Measurements from ENCODE around the gene MAIP1. TPM values are rescaled to one million over a fixed set of nuclear protein-coding genes. Genes with fewer than 3 reads are reported as not detected.

MAIP1 gene
- total and polyA plus RNA-seq, 2 donors (not counting 1 experiment from before 2014, with no cell fraction given) = 14.5 to 24.8 TPM

DNA sequence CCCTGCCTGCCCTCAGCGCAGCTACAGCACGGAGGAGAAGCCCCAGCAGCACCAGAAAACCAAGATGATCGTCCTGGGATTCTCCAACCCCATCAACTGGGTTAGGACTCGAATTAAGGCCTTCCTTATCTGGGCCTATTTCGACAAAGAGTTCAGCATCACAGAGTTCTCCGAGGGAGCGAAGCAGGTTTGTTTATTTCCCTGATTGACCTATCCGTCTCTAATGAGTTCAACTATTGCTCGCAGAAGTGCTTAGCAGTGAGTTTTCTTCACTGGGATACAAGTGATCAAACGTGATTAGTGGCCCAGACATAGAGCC lies 639 bp downstream of the MAIP1 start:
- Histone ChIP-seq H3K4me2 (ENCODE audit: extremely low read depth, insufficient read depth, low read length) (peak overlapping the region; percentile 98), H2AFZ (ENCODE audit: low read length) (peak overlapping the region; percentile 84), H3K27ac (ENCODE audit: insufficient read depth, low read length) (peak overlapping the region; percentile 75), H4K20me1 (ENCODE audit: control insufficient read depth, extremely low read depth, insufficient read depth, low read length) (no peaks in the 10 kb centered on the region), H3K27me3 (ENCODE audit: control insufficient read depth, insufficient read depth, low read length) (no peaks in the 10 kb centered on the region), H3K9me3 (ENCODE audit: control insufficient read depth, insufficient read depth, low read depth, low read length) (no peaks in the 10 kb centered on the region), H3K79me2 (ENCODE audit: control insufficient read depth, insufficient read depth, low read length) (peaks cover 57% of the 10 kb centered on the region), H3K9ac (ENCODE audit: insufficient read depth, low read length) (peak overlapping the region; percentile 87), H3K4me1 (ENCODE audit: control insufficient read depth, extremely low read depth, insufficient read depth, low read length) (peaks cover 7% of the 10 kb centered on the region), H3K36me3 (ENCODE audit: control insufficient read depth, insufficient read depth, low read length) (peaks cover 2% of the 10 kb centered on the region), H3K4me3 (replicated peaks in 1 of 4; ENCODE audit: control extremely low read depth in 1 of 4, insufficient read depth in 1 of 4, low read depth in 3 of 4, low read length in 4 of 4) (peak overlapping the region; percentile 71 to 95 (median 80))
- TF ChIP-seq EZH2 (IDR thresholded peaks at IDR 0.05; ENCODE audit: low read length, missing control alignments) = no peak
- TF ChIP-seq, protein P1, sequence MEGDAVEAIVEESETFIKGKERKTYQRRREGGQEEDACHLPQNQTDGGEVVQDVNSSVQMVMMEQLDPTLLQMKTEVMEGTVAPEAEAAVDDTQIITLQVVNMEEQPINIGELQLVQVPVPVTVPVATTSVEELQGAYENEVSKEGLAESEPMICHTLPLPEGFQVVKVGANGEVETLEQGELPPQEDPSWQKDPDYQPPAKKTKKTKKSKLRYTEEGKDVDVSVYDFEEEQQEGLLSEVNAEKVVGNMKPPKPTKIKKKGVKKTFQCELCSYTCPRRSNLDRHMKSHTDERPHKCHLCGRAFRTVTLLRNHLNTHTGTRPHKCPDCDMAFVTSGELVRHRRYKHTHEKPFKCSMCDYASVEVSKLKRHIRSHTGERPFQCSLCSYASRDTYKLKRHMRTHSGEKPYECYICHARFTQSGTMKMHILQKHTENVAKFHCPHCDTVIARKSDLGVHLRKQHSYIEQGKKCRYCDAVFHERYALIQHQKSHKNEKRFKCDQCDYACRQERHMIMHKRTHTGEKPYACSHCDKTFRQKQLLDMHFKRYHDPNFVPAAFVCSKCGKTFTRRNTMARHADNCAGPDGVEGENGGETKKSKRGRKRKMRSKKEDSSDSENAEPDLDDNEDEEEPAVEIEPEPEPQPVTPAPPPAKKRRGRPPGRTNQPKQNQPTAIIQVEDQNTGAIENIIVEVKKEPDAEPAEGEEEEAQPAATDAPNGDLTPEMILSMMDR (conservative IDR thresholded peaks at IDR 0.05 in 1 of 2, IDR thresholded peaks at IDR 0.05 in 1 of 2; ENCODE audit: low read depth in 1 of 2, low read length in 2 of 2) = no peak
- no peak for DNase-seq (ENCODE audit: low read depth in 2 of 2)

DNA sequence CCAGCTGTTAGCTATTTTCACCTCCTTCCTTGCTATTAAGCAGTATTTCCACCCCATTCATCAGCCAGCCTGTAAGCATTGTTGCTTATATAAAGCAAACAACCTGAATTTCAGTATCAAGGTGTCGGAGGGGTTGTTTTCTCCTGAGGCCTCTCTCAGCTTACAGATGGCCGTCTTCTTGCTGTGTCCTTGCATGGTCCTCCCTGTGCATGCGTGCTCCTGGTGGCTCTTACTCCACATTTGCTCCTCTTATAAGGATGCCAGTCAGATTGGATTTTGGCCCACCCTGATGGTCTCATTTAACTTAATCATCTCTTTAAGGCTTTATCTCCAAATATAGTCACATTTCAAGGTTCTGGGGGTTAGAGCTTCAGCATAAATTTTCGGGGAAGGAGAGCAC lies 2.6 kb downstream of the MAIP1 start:
- Histone ChIP-seq H3K36me3 (ENCODE audit: control insufficient read depth, insufficient read depth, low read length) (peaks cover 2% of the 10 kb centered on the region), H3K9ac (ENCODE audit: insufficient read depth, low read length) (no peak overlapping the region), H3K27ac (ENCODE audit: insufficient read depth, low read length) (no peak overlapping the region), H2AFZ (ENCODE audit: low read length) (no peak overlapping the region), H3K4me3 (replicated peaks in 1 of 4; ENCODE audit: control extremely low read depth in 1 of 4, insufficient read depth in 1 of 4, low read depth in 3 of 4, low read length in 4 of 4) (no peak overlapping the region), H3K9me3 (ENCODE audit: control insufficient read depth, insufficient read depth, low read depth, low read length) (no peaks in the 10 kb centered on the region), H4K20me1 (ENCODE audit: control insufficient read depth, extremely low read depth, insufficient read depth, low read length) (no peaks in the 10 kb centered on the region), H3K79me2 (ENCODE audit: control insufficient read depth, insufficient read depth, low read length) (peaks cover 46% of the 10 kb centered on the region), H3K4me1 (ENCODE audit: control insufficient read depth, extremely low read depth, insufficient read depth, low read length) (peaks cover 7% of the 10 kb centered on the region), H3K27me3 (ENCODE audit: control insufficient read depth, insufficient read depth, low read length) (no peaks in the 10 kb centered on the region), H3K4me2 (ENCODE audit: extremely low read depth, insufficient read depth, low read length) (peak overlapping the region; percentile 37)
- TF ChIP-seq EZH2 (IDR thresholded peaks at IDR 0.05; ENCODE audit: low read length, missing control alignments) = no peak
- TF ChIP-seq, protein P1 (conservative IDR thresholded peaks at IDR 0.05 in 1 of 2, IDR thresholded peaks at IDR 0.05 in 1 of 2; ENCODE audit: low read depth in 1 of 2, low read length in 2 of 2) = no peak
- no peak for DNase-seq (ENCODE audit: low read depth in 2 of 2)

DNA sequence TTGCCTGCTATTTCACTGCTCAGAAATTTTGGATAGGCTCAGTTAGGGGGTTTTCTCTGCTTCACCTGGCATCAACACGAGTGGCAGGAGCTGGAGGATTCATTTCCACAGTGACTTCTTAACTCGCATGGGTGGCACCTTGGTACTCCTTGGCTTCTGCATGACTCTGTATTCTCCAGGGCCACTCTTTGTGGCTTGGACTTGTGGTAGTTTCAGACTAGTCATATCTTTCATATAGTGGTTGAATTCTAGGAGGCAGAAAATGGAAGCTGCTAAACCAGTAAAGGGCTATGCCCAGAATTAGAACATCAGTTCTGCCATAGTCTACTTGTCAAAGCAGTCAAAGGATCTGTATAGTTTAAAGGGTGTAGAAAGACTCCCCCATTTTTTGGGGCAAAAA lies 6.8 kb downstream of the MAIP1 start:
- no peak for TF ChIP-seq EZH2 (IDR thresholded peaks at IDR 0.05; ENCODE audit: low read length, missing control alignments)
- TF ChIP-seq, protein P1 (conservative IDR thresholded peaks at IDR 0.05 in 1 of 2, IDR thresholded peaks at IDR 0.05 in 1 of 2; ENCODE audit: low read depth in 1 of 2, low read length in 2 of 2) = no peak
- no peak for DNase-seq (ENCODE audit: low read depth in 2 of 2)
- H2AFZ ChIP-seq (ENCODE audit: low read length) = no peak overlapping the region
- no peaks in the 10 kb centered on the region for H4K20me1 ChIP-seq (ENCODE audit: control insufficient read depth, extremely low read depth, insufficient read depth, low read length)
- no peaks in the 10 kb centered on the region for H3K9me3 ChIP-seq (ENCODE audit: control insufficient read depth, insufficient read depth, low read depth, low read length)
- no peak overlapping the region for H3K9ac ChIP-seq (ENCODE audit: insufficient read depth, low read length)
- H3K4me2 ChIP-seq (ENCODE audit: extremely low read depth, insufficient read depth, low read length) = no peak overlapping the region
- no peaks in the 10 kb centered on the region for H3K4me1 ChIP-seq (ENCODE audit: control insufficient read depth, extremely low read depth, insufficient read depth, low read length)
- peaks cover 2% of the 10 kb centered on the region for H3K36me3 ChIP-seq (ENCODE audit: control insufficient read depth, insufficient read depth, low read length)
- no peak overlapping the region for H3K4me3 ChIP-seq (replicated peaks in 1 of 4; ENCODE audit: control extremely low read depth in 1 of 4, insufficient read depth in 1 of 4, low read depth in 3 of 4, low read length in 4 of 4)
- H3K27ac ChIP-seq (ENCODE audit: insufficient read depth, low read length) = no peak overlapping the region
- peaks cover 14% of the 10 kb centered on the region for H3K79me2 ChIP-seq (ENCODE audit: control insufficient read depth, insufficient read depth, low read length)
- H3K27me3 ChIP-seq (ENCODE audit: control insufficient read depth, insufficient read depth, low read length) = no peaks in the 10 kb centered on the region

Measured in fibroblast of lung (primary cell).